ENCODE measurements around the gene CENPH.
"Not testable (repeated sequence)": the region's sequence is repeated elsewhere in the genome, so short reads cannot be mapped to it uniquely, and the experiment has no call there.

The CENPH gene

DNA sequence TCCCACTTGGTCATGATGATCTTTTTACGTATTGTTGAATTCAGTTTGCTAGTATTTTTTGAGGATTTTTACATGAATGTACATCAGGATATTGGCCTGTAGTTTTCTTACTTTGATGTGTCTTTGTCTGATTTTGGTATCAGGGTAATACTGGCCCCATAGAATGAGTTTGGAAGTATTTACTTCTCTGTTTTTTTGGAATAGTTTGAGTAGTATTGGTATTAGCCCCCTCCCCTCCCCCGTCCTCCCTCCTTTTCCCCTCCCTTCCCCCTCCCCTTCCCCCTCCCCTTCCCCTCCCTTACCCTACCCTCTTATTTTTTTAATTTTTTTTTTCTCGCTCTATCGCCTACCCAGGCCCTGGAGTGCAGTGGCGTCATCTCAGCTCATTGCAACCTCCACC, 55.6 kb downstream of the CENPH start:
- in situ Hi-C loops (cut with MboI; ENCODE audit: low sequenced_read_pairs): no loop called here

DNA sequence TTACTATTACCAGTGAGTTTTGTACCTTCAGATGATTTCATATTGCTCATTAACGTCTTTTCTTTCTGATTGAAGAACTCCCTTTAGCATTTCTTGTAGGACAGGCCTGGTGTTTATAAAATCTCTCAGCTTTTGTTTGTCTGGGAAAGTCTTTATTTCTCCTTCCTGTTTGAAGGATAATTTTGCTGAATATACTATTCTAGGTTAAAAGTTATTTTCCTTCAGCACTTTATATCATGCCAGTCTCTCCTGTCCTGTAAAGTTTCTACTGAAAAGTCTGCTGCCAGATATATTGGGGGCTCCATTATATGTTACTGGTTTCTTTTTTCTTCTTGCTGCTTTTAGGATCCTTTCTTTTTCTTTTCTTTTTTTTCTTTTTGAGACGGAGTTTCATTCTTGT, 58.6 kb downstream of the CENPH start:
- in situ Hi-C loops (cut with MboI; ENCODE audit: low sequenced_read_pairs): no loop called here

DNA sequence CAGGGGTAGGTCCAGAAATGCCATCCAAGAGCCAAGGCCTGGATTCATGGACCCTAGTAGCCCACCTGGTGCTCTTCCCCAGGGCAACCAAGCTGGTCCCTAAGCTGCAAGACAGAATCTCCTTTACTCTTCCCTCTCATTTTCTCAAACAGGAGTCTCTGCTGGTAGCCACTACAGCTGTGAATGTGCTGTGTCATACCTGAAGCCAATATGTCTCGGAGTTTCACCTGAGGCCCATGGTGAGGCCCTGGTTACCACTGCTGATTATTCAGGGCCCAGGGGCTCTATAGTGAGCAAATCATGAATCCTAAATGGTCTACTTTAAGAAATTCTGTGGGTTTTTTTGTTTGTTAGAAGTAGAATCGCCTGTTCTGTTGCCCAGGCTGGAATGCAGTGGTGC, 61.2 kb downstream of the CENPH start:
- in situ Hi-C loops (cut with MboI; ENCODE audit: low sequenced_read_pairs): no loop called here

DNA sequence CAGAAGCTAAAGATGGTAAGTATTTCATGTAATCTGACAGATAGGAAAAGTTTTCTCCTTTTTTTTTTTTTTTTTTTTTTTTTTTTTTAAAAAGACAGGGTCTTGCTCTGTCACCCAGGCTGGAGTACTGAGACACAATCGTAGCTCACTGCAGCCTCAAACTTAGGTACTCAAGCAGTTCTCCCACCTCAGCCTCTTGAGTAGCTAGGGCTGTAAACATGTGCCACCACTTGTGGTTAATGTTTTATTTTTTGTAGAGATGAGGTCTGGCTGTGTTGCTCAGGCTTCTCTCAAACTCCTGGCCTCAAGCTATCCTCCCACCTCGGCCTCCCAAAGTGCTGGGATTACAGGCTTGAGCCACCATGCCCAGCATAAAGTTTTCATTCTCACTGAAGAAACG, 63.1 kb downstream of the CENPH start:
- in situ Hi-C loops (cut with MboI; ENCODE audit: low sequenced_read_pairs): no loop called here

DNA sequence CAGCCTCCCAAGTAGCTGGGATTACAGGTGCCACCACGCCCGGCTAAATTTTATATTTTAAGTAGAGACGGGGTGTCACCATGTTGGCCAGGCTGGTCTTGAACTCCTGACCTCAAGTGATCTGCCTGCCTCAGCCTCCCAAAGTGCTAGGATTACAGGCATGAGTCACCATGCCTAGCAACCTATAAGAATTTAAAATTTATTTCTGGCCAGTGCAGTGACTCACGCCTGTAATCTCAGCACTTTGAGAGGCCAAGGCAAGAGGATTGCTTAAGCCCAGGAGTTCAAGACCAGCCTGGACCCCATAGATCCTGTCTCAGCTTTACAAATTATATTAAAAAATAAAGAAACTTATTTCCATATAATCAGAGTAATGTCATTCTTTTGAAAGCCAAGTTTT, 66.6 kb downstream of the CENPH start:
- in situ Hi-C loops (cut with MboI; ENCODE audit: low sequenced_read_pairs): not testable (repeated sequence)

DNA sequence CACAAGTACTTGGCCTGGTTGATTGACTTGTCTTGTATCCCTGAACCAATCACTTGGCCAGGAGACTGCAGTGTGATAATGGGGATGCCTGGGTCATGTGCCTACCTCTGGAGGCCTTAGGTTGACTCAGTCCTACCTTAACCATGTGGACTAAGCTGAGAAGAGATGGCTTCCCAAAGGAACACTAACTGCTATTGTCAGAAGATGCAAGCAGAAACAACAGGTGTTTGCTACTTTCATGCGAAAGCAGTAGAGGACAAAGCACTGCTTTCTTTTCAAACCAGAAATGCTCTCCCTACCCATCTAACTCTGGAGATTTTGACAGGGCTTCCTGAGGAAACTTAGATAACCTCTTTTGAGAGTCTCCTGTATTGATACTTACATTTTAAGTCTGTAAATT, 68.2 kb downstream of the CENPH start:
- in situ Hi-C loops (cut with MboI; ENCODE audit: low sequenced_read_pairs): no loop called here
